Activated CD4-positive, alpha-beta T cell treated with anti-CD3 and anti-CD28 coated beads for 36 hours (primary cell): ENCODE data around the gene FMNL2. TPM values are rescaled to one million over a fixed set of nuclear protein-coding genes. Genes with fewer than 3 reads are reported as not detected.

Experiments used
- ATAC-seq: fragments of 200-7000 bp; cut with Tn5 transposase; one replicate; pipeline ENCODE4 v1.10.0; 2021; ENCODE audit warnings: mild to moderate bottlenecking, moderate library complexity
- CTCF ChIA-PET: fragments of 350-600 bp; sonication (Branson Sonifier 250); formaldehyde crosslinking; loops from one replicate; lab custom pipeline; 2021; ENCODE audit warnings: antibody characterized with exemption; lab: Charles Lee
- POLR2A ChIA-PET: fragments of 350-600 bp; sonication (Branson Sonifier 250); formaldehyde crosslinking; loops from one replicate; lab custom pipeline; 2021; ENCODE audit warnings: antibody characterized with exemption, inconsistent platforms; lab: Charles Lee
- DNase-seq: peaks from one replicate; pipeline ENCODE4 v3.0.0-alpha.2; 2020
- H3K27ac Mint-ChIP-seq: one replicate; pipeline ENCODE4 v1.8.0; 2021; ENCODE audit warnings: mixed read lengths
- H3K27me3 Mint-ChIP-seq: one replicate; pipeline ENCODE4 v1.8.0; 2021; ENCODE audit warnings: mixed read lengths
- H3K36me3 Mint-ChIP-seq: one replicate; pipeline ENCODE4 v1.8.0; 2021; ENCODE audit warnings: low read depth, mixed read lengths
- H3K4me1 Mint-ChIP-seq: one replicate; pipeline ENCODE4 v1.8.0; 2021; ENCODE audit warnings: mixed read lengths
- H3K4me3 Mint-ChIP-seq: one replicate; pipeline ENCODE4 v1.8.0; 2021; ENCODE audit warnings: mild to moderate bottlenecking, moderate library complexity, mixed read lengths
- H3K9me3 Mint-ChIP-seq: one replicate; pipeline ENCODE4 v1.8.0; 2021; ENCODE audit warnings: low read depth, mixed read lengths
- intact Hi-C, 2 experiments: fragments of 100-400 bp; cut with DNase I in 1 of 2; cut with micrococcal nuclease in 1 of 2; formaldehyde crosslinking; loops; one replicate each; pipeline versions ENCODE4 v1.14.2 to v1.15.1; 2022 to 2024; cut with DNase I, micrococcal nuclease
- total RNA-seq, 2 experiments: library from RNA; stranded (reverse); gene quantifications; one replicate each; pipeline ENCODE4 v1.2.3, GENCODE V29; 2021

Gene FMNL2
- total RNA-seq, 2 experiments from 2014 or later: 3.0 to 3.3 TPM

DNA sequence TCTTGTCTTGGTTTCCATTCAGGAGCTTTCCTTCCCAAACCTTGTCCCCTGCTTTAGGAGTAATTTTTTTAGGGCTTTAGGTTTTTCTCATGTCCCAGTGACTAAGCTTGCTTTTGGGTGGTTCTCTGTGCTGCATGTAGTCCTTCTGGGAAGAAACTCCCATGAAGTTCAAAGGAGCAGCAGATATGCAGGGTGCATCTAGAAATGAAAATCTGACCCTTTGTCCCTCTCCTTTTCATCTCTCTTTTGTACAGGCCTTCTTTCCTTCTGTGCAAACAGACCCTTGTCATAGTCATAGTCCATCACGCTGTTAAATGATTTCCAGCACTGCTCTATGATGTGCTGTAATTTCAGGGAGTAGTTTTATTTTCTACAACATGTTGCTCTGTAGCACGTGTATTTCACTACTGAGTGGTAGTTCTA lies 20.4 kb downstream of the FMNL2 start:
- POLR2A ChIA-PET: no interaction called here
- no peak overlapping the region for H3K4me3 Mint-ChIP-seq
- intact Hi-C loops: no loop called here
- DNase-seq (no peak), ATAC-seq (no peak)
- no peaks in the 10 kb centered on the region for H3K36me3 Mint-ChIP-seq
- H3K4me1 Mint-ChIP-seq: no peaks in the 10 kb centered on the region
- H3K9me3 Mint-ChIP-seq: no peaks in the 10 kb centered on the region
- CTCF ChIA-PET: no interaction called here
- peaks cover 2% of the 10 kb centered on the region for H3K27me3 Mint-ChIP-seq
- H3K27ac Mint-ChIP-seq: no peak overlapping the region

DNA sequence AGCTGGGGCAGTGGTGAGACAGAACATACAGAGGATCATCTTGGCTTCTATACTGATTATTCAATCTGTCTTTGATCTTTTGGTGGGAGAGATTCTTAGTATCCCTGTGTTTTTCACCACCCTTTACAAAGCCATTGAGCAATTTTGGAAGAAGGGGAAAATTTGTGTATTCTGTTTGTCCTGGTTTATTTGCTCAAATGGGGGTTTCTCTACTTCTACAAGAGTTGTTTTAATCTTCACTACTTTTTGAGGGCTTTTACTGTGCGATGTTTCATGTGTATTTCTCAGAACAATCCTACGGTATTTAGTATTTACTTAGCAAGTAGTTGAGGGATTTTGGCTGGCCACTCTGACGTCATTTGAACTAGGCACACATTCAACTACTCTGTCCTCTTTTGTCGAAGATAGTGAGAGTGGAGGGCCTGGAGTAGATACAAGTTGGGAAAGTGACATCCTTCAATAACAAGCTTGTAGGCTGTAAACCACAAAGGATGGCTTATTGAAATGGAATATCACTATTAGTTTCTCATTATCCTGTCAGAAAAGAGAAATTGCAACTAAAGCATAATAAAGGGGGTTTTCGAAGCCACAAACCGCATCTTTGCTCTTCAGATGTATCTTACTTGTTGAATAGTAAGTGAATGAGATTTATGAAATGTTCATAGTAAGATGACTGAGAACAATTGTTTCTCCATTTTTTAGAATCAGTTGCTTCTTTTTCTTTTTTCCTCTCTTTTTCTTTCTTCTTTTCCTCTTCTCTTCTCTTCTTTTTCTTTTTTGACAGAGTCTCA lies 24.8 kb downstream of the FMNL2 start:
- ChIA-PET CTCF (no interaction called here), POLR2A (no interaction called here)
- ATAC-seq: no peak
- Mint-ChIP-seq H3K27me3 (peaks cover 7% of the 10 kb centered on the region), H3K9me3 (no peaks in the 10 kb centered on the region), H3K36me3 (no peaks in the 10 kb centered on the region), H3K27ac (no peak overlapping the region), H3K4me1 (no peaks in the 10 kb centered on the region), H3K4me3 (no peak overlapping the region)
- intact Hi-C loops: no loop called here
- no peak for DNase-seq

- intact Hi-C loops: no loop called here
- DNase-seq: no peak
- CTCF ChIA-PET: no interaction called here
- POLR2A ChIA-PET: no interaction called here
- no peaks in the 10 kb centered on the region for H3K9me3 Mint-ChIP-seq
- ATAC-seq: no peak
- no peak overlapping the region for H3K27ac Mint-ChIP-seq
- H3K27me3 Mint-ChIP-seq: peaks cover 20% of the 10 kb centered on the region
- no peak overlapping the region for H3K4me3 Mint-ChIP-seq
- H3K4me1 Mint-ChIP-seq: no peaks in the 10 kb centered on the region
- H3K36me3 Mint-ChIP-seq: no peaks in the 10 kb centered on the region
Measured at GRCh38 chr2:152363936-152364335, 29.0 kb downstream of the FMNL2 start.

DNA sequence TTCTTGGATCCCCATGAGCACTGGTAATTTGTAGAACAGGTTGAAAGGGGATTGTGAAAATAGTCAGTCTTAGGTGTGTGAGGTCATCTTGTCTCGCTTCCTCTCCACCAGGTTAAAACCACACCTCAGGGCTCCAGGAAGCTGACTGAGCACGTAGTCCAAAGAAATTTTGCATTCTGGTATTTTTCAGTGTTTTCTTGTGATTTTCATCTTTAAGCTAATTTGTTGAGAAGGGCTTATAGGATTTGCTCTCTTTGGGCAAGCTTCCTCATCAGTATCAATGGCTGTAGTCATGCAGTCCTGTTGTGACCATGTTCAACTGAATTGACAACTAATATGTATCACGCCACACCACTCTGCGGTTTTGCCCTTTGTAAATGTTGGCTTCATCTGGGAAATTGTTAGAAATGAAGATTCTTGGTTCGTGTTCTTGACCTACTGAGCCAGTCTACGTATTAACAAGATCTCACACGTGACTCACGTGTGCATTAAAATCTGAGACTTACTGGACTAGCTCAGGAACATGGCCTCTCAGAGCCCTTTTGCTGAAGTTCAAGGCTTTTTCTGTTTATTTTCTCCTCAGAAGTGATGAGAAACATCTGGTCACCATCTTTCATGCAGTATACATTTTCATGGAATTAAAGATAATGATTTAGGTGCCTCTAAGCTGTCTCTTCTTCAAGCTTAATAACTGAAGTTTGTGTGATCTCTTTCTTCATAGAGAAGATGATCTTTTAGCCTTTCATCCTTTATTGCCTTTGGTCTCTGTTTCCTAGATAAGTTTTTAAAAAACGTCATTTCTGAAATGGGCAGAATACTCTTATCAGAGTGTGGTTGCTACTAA lies 32.8 kb downstream of the FMNL2 start:
- Mint-ChIP-seq H3K9me3 (no peaks in the 10 kb centered on the region), H3K27me3 (peaks cover 24% of the 10 kb centered on the region), H3K27ac (no peak overlapping the region), H3K4me3 (no peak overlapping the region), H3K36me3 (no peaks in the 10 kb centered on the region), H3K4me1 (no peaks in the 10 kb centered on the region)
- ATAC-seq (no peak), DNase-seq (no peak)
- CTCF ChIA-PET: interaction anchor here (0.7 to 0.8 kb wide), 2 partner anchors 43 to 510 kb away, joined by 3 read pairs; no protein-coding TSS in a partner anchor
- POLR2A ChIA-PET: no interaction called here
- intact Hi-C loops: no loop called here

- peaks cover 21% of the 10 kb centered on the region for H3K27me3 Mint-ChIP-seq
- no peak overlapping the region for H3K27ac Mint-ChIP-seq
- H3K4me3 Mint-ChIP-seq: no peak overlapping the region
- H3K9me3 Mint-ChIP-seq: no peaks in the 10 kb centered on the region
- H3K4me1 Mint-ChIP-seq: no peaks in the 10 kb centered on the region
- DNase-seq (no peak), ATAC-seq (no peak)
- ChIA-PET CTCF (no interaction called here), POLR2A (no interaction called here)
- H3K36me3 Mint-ChIP-seq: no peaks in the 10 kb centered on the region
- intact Hi-C loops: no loop called here
Measured at GRCh38 chr2:152369176-152369860, 34.3 kb downstream of the FMNL2 start.

- Mint-ChIP-seq H3K9me3 (no peaks in the 10 kb centered on the region), H3K27me3 (peaks cover 16% of the 10 kb centered on the region), H3K4me1 (no peaks in the 10 kb centered on the region), H3K4me3 (no peak overlapping the region), H3K27ac (no peak overlapping the region), H3K36me3 (no peaks in the 10 kb centered on the region)
- CTCF ChIA-PET: interaction anchor here (0.6 kb wide), 1 partner anchor 25 kb away, joined by 3 read pairs; no protein-coding TSS in a partner anchor
- DNase-seq: no peak
- ATAC-seq: no peak
- POLR2A ChIA-PET: no interaction called here
- intact Hi-C loops: no loop called here
Measured at GRCh38 chr2:152370783-152371182, 35.8 kb downstream of the FMNL2 start.

- no peaks in the 10 kb centered on the region for H3K4me1 Mint-ChIP-seq
Measured at GRCh38 chr2:152372438-152372984, 37.5 kb downstream of the FMNL2 start.

GRCh38 chr2:152375174-152375573 lies 40.2 kb downstream of the FMNL2 start:
- DNase-seq (no peak), ATAC-seq (no peak)
- Mint-ChIP-seq H3K27ac (no peak overlapping the region), H3K4me3 (no peak overlapping the region), H3K27me3 (peaks cover 12% of the 10 kb centered on the region), H3K9me3 (no peaks in the 10 kb centered on the region), H3K4me1 (no peaks in the 10 kb centered on the region), H3K36me3 (no peaks in the 10 kb centered on the region)
- CTCF ChIA-PET: no interaction called here
- POLR2A ChIA-PET: no interaction called here
- intact Hi-C loops: no loop called here

More at GRCh38 chr2:152372438-152372984, 37.5 kb downstream of the FMNL2 start:
- Mint-ChIP-seq H3K27me3 (peaks cover 18% of the 10 kb centered on the region), H3K4me3 (no peak overlapping the region), H3K9me3 (no peaks in the 10 kb centered on the region), H3K36me3 (no peaks in the 10 kb centered on the region), H3K27ac (no peak overlapping the region)
- ChIA-PET CTCF (interaction anchor here (0.6 kb wide), 1 partner anchor 20 kb away, joined by 3 read pairs; no protein-coding TSS in a partner anchor), POLR2A (no interaction called here)
- intact Hi-C loops: no loop called here
- ATAC-seq (no peak), DNase-seq (no peak)

DNA sequence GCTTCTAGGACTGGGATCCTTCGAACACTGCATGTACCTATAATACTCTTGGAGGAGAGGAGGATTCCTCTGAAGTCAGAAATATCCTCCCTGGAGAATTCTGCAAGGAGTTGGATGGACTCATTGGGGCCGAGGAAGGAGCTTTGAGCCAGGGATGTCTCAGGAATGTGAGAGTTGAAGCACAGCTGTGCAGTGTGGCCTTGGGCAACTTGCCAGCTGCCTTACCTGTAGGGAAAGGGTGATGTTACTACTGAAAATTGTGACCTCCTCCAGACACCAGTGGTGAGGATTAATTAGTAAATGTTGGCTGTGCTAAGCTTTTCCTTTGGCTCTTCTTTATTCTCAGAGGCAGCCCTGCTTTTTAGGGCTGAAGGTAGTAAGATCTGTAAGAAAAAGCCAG lies 41.4 kb downstream of the FMNL2 start:
- Mint-ChIP-seq H3K27me3 (peaks cover 14% of the 10 kb centered on the region), H3K27ac (no peak overlapping the region), H3K4me3 (no peak overlapping the region), H3K4me1 (no peaks in the 10 kb centered on the region), H3K36me3 (no peaks in the 10 kb centered on the region), H3K9me3 (no peaks in the 10 kb centered on the region)
- ATAC-seq: no peak
- DNase-seq: no peak
- ChIA-PET CTCF (interaction anchor here (1.5 kb wide), 1 partner anchor 12 kb away, joined by 3 read pairs; no protein-coding TSS in a partner anchor), POLR2A (no interaction called here)
- intact Hi-C loops: no loop called here

DNA sequence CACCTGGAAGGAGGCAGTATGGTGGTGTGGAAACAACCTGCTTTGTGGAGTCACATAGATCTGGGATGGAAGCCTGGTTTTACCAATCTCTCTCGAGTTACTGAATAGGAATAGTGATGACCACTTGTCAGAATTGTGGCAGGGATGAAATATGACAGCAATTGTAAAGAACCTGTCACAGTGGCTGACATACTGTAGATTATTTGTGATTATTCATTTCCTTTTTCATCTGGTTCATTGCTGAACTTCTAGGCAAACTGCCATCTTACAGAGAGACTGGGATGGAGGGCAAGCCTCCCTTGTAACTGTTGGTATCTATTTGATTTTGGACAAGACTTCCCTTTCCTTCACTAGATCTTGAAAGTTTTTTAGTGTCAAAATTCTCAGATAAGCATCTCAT lies 42.0 kb downstream of the FMNL2 start:
- DNase-seq: no peak
- no peaks in the 10 kb centered on the region for H3K9me3 Mint-ChIP-seq
- CTCF ChIA-PET: interaction anchor here (1.0 to 1.5 kb wide), 2 partner anchors 9 to 12 kb away, joined by 3 read pairs; no protein-coding TSS in a partner anchor
- no peak overlapping the region for H3K4me3 Mint-ChIP-seq
- peaks cover 13% of the 10 kb centered on the region for H3K27me3 Mint-ChIP-seq
- ATAC-seq: no peak
- no peaks in the 10 kb centered on the region for H3K4me1 Mint-ChIP-seq
- no peak overlapping the region for H3K27ac Mint-ChIP-seq
- POLR2A ChIA-PET: no interaction called here
- no peaks in the 10 kb centered on the region for H3K36me3 Mint-ChIP-seq
- intact Hi-C loops: no loop called here

- H3K27me3 Mint-ChIP-seq: peaks cover 15% of the 10 kb centered on the region
- POLR2A ChIA-PET: no interaction called here
- H3K9me3 Mint-ChIP-seq: no peaks in the 10 kb centered on the region
- H3K4me1 Mint-ChIP-seq: no peaks in the 10 kb centered on the region
- ATAC-seq: no peak
- DNase-seq: no peak
- intact Hi-C loops: no loop called here
- CTCF ChIA-PET: no interaction called here
- H3K36me3 Mint-ChIP-seq: no peaks in the 10 kb centered on the region
- no peak overlapping the region for H3K4me3 Mint-ChIP-seq
- H3K27ac Mint-ChIP-seq: no peak overlapping the region
Measured at GRCh38 chr2:152379089-152379488, 44.1 kb downstream of the FMNL2 start.
